Measurements from ENCODE around the gene HSPG2. TPM values are rescaled to one million over a fixed set of nuclear protein-coding genes. Genes with fewer than 3 reads are reported as not detected.
A peak's percentile ranks its signal among the peaks of the same experiment; 100 is the strongest.

The HSPG2 gene
- total and polyA plus RNA-seq, 8 donors, result 150 to 434 (median 196) TPM

DNA sequence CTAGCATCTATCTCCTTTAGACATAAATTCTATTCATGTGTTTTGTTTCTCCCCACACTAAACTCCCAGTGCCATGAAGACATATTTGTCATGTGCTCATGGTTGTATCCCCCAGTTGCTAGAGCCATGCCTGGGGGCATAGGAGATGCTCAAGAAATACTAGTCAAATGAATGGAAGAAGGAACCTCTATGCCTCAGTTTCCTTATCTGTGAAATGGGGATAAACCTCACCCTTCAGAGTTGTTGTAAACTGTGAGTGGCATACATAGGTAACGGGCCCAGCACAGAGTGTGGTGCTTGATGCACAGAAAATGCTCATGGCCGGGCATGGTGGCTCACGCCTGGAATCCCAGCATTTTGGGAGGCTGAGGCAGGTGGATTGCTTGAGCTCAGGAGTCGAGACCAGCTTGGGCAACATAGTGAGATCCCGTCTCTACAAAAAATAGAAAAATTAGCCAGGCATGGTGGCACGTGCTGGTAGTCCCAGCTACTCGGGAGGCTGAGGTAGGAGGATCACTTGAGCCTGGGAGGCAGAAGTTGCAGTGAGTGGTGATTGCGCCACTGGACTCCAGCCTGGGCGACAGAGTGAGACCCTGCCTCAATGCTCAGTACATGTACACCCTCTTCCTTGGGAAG is 116.4 kb downstream of the HSPG2 start:
- Histone ChIP-seq H3K27ac (no peak overlapping the region), H3K4me3 (no peak overlapping the region), H3K27me3 (no peaks in the 10 kb centered on the region), H3K9me3 (no peaks in the 10 kb centered on the region), H3K4me1 (peaks cover 0 to 7% of the 10 kb centered on the region in 2 donors), H3K36me3 (peaks cover 0 to 48% of the 10 kb centered on the region in 2 donors)
- intact Hi-C loops (cut with DNase I), result no loop called here
- TF ChIP-seq CTCF (IDR thresholded peaks at IDR 0.05), result no peak
- DNase-seq (no peak), ATAC-seq (no peak)

DNA sequence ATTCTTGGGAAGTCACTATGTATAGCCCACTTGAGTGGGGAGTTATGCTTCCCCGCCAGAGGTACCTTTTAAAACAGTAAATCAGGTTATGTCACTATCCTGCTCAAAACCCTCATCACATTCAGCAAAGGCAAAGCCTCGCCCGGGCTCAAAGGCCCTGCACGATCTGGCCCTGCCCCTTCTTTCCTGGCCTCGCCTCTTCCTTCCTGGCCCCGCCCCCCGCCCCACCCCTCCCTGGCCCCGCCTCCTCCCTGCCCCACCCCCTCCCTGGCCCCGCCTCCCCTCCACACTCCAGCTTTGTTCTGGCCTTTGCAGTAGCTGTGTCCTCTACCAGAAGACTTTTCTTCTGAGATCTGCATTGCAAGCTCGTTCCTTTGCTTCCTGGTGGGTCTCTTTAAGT is 118.5 kb downstream of the HSPG2 start:
- H3K4me1 ChIP-seq, result peaks cover 0 to 17% of the 10 kb centered on the region in 2 donors
- H3K27me3 ChIP-seq, result peaks cover 0 to 14% of the 10 kb centered on the region in 2 donors
- H3K9me3 ChIP-seq, result no peaks in the 10 kb centered on the region
- H3K27ac ChIP-seq, result no peak overlapping the region
- ATAC-seq (no peak), DNase-seq (no peak)
- TF ChIP-seq CTCF (IDR thresholded peaks at IDR 0.05), result no peak
- no peak overlapping the region for H3K4me3 ChIP-seq
- peaks cover 0 to 28% of the 10 kb centered on the region in 2 donors for H3K36me3 ChIP-seq
- intact Hi-C loops (cut with DNase I), result no loop called here

GRCh38 chr1:21816602-21817302 is 120.4 kb downstream of the HSPG2 start:
- H3K9me3 ChIP-seq, result no peaks in the 10 kb centered on the region
- H3K27ac ChIP-seq, result no peak overlapping the region
- ATAC-seq, result no peak

GRCh38 chr1:21815724-21816321 is 121.3 kb downstream of the HSPG2 start:
- Histone ChIP-seq H3K36me3 (no peaks in the 10 kb centered on the region), H3K9me3 (no peaks in the 10 kb centered on the region), H3K27ac (no peak overlapping the region), H3K4me3 (no peak overlapping the region), H3K27me3 (peaks cover 0 to 30% of the 10 kb centered on the region in 2 donors), H3K4me1 (peaks cover 0 to 17% of the 10 kb centered on the region in 2 donors)
- ATAC-seq (peak; percentile 23), DNase-seq (no peak)
- no peak for TF ChIP-seq CTCF (IDR thresholded peaks at IDR 0.05)
- intact Hi-C loops (cut with DNase I), result no loop called here

More at GRCh38 chr1:21816602-21817302, 120.4 kb downstream of the HSPG2 start:
- peaks cover 0 to 30% of the 10 kb centered on the region in 2 donors for H3K27me3 ChIP-seq
- H3K36me3 ChIP-seq, result peaks cover 0 to 9% of the 10 kb centered on the region in 2 donors
- TF ChIP-seq CTCF (IDR thresholded peaks at IDR 0.05), result no peak
- H3K4me1 ChIP-seq, result peaks cover 0 to 17% of the 10 kb centered on the region in 2 donors
- intact Hi-C loops (cut with DNase I), result no loop called here
- DNase-seq, result no peak
- H3K4me3 ChIP-seq, result no peak overlapping the region

DNA sequence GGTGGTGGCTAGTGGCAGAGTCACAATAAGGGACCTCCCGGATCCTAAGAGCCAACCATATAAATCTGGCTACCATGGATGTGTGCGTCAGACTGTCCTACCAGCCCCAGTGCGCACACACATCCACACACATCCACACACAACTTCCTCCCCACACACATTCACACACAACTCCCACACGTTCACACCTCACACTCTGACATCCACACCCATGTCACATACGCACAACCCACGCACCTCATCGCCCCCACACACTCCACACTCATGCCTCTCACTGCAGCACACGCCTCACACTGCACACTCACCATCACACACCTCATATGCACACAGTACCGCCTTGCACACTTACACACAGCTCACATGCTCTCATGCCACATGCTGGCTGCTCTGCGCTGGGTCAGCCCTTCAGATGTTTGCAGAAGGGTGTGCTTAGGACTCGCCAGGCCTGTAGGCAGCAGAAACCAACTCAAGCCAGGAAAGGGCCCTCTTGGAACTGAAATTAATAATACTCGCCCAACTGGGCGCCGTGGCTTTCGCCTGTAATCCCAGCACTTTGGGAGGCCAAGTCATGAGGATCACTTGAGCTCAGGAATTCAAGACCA is 122.0 kb downstream of the HSPG2 start:
- Histone ChIP-seq H3K27me3 (peaks cover 0 to 30% of the 10 kb centered on the region in 2 donors), H3K4me1 (peaks cover 0 to 17% of the 10 kb centered on the region in 2 donors), H3K27ac (no peak overlapping the region), H3K36me3 (no peaks in the 10 kb centered on the region), H3K9me3 (no peaks in the 10 kb centered on the region), H3K4me3 (no peak overlapping the region)
- no peak for DNase-seq
- ATAC-seq, result peak; percentile 82
- intact Hi-C loops (cut with DNase I), result no loop called here
- no peak for TF ChIP-seq CTCF (IDR thresholded peaks at IDR 0.05)

Measured in left lung (tissue), 10 donors.